HepG2 (cell line): ENCODE results near the gene USP2. TPM values are rescaled to one million over a fixed set of nuclear protein-coding genes. Genes with fewer than 3 reads are reported as not detected.

Experiments
- AKNA ChIP-seq: sonication (generic); formaldehyde crosslinking; IDR thresholded peaks from 2 replicates; pipeline ENCODE4 v1.4.0; 2020; ENCODE audit warnings: missing genetic modification reagents, borderline replicate concordance
- ERF ChIP-seq: IDR thresholded peaks from 2 replicates; pipeline ENCODE4 v1.6.1; 2018; ENCODE audit warnings: missing biosample characterization, missing genetic modification reagents
- KAT7 ChIP-seq: IDR thresholded peaks from 2 replicates; pipeline ENCODE4 v1.6.1; 2018; ENCODE audit warnings: borderline replicate concordance, missing compliant biosample characterization
- MAFK ChIP-seq, 2 experiments: IDR thresholded peaks in 1 of 2; conservative IDR thresholded peaks in 1 of 2; 2 replicates each; pipeline ENCODE4 v1.6.1; 2011; ENCODE audit warnings: improper control_type of control experiment in 2 of 2, low read length in 2 of 2
- SIN3A ChIP-seq: IDR thresholded peaks from 2 replicates; pipeline ENCODE4 v1.6.1; 2011; ENCODE audit warnings: low read depth, mild to moderate bottlenecking, control low read depth, low read length, borderline replicate concordance
- TCF12 ChIP-seq, 2 experiments: fragments of 450-650 bp in 1 of 2; sonication (generic) in 1 of 2; formaldehyde crosslinking in 1 of 2; IDR thresholded peaks; 2 replicates each; pipeline versions ENCODE4 v1.6.1 to v1.8.0; 2017 to 2022; ENCODE audit warnings: antibody characterized with exemption in 1 of 2, mild to moderate bottlenecking in 1 of 2, missing genetic modification reagents in 1 of 2, moderate library complexity in 1 of 2
- ZBTB8A ChIP-seq: sonication (generic); formaldehyde crosslinking; IDR thresholded peaks from 2 replicates; pipeline ENCODE4 v1.4.0; 2020; ENCODE audit warnings: mild to moderate bottlenecking, low read depth, missing genetic modification reagents, borderline replicate concordance
- ZFP41 ChIP-seq: sonication (generic); formaldehyde crosslinking; IDR thresholded peaks from 2 replicates; pipeline ENCODE4 v1.4.0; 2020; ENCODE audit warnings: mild to moderate bottlenecking, missing genetic modification reagents, borderline replicate concordance
- ZNF20 ChIP-seq: sonication (generic); formaldehyde crosslinking; IDR thresholded peaks from 2 replicates; pipeline ENCODE4 v1.4.0; 2020; ENCODE audit warnings: mild to moderate bottlenecking, moderate library complexity, missing genetic modification reagents
- ZNF407 ChIP-seq: sonication (generic); formaldehyde crosslinking; IDR thresholded peaks from one replicate; pipeline ENCODE4 v1.5.1; 2020; ENCODE audit warnings: mild to moderate bottlenecking, missing genetic modification reagents; ENCODE audit errors: not compliant biosample characterization
- ZNF605 ChIP-seq: sonication (generic); formaldehyde crosslinking; IDR thresholded peaks from 2 replicates; pipeline ENCODE4 v1.8.0; 2022; ENCODE audit warnings: mild to moderate bottlenecking, missing genetic modification reagents
- ZNF724P ChIP-seq: sonication (generic); formaldehyde crosslinking; IDR thresholded peaks from 2 replicates; pipeline ENCODE4 v1.8.0; 2022; ENCODE audit warnings: missing genetic modification reagents, borderline replicate concordance
- polyA plus RNA-seq, 8 experiments: library from polyadenylated mRNA; depleted of rRNA in 3 of 8; stranded (reverse) in 7 of 8; unstranded in 1 of 8; fragments of >200 nt; fragmentation: Illumina TruSeq in 4 of 8; extraction: Trizol in 4 of 8; gene quantifications; 2 replicates each; pipeline versions ENCODE4 v1.2.1 to v1.2.3, GENCODE V29; 2011 to 2016; ENCODE audit warnings: low read depth in 4 of 8, missing spikeins in 1 of 8, mixed read lengths in 1 of 8; ENCODE audit not compliant: insufficient read depth in 1 of 8
- total RNA-seq, 5 experiments: library from RNA; depleted of rRNA; stranded (reverse); fragments of >200 nt; fragmentation: Illumina TruSeq; extraction: Trizol; gene quantifications; 2 replicates each; pipeline ENCODE4 v1.2.3, GENCODE V29; 2016; ENCODE audit warnings: low read depth in 1 of 5
- TF ChIP-seq, protein P1 (sequence below): sonication (generic); formaldehyde crosslinking; IDR thresholded peaks from 2 replicates; pipeline ENCODE4 v1.5.1; 2020; ENCODE audit warnings: missing genetic modification reagents, mild to moderate bottlenecking, borderline replicate concordance

USP2 gene
- total and polyA plus RNA-seq, 2 of the 13 experiments (the other 11 are each of a cell fraction or from before 2014, with no cell fraction given): 2.5 to 6.0 TPM

DNA sequence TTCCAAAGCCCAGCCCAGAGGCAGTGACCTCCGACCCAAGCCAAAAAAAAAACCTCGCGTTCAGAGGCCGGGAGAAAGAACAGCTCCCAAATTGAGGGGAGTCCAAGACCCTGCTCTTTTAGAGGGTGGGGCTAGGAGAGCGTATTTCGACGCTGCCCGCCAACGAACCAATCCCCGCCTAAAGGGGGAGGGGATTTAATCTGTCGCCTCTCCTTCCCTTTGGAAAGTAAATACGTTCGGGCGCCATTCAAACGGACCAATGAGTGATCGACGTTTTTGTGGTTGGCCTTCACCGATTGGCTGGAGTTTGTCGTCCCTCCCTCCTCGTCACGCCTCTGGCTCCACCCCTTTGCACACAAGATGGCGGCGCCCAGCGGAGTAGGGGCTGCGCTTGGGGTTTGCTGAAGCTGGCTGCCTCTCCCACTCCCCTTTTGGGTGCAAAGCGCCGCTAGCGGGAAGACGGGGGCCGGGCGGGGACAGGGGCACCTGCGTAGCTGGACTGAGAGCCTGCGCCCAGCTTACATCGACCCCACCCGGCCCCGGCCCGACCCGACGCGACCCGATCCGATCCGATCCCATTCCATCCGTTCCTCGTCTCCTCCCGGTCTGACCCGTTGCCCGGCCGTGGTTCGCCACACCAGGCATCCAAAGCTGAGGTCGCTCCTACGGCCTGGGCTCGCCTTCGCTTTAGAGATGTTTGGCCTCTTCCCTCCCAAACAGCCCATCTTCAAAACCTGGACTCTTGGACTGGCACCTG lies 47.1 kb downstream of the USP2 start, which contains the start of gene RNF26 (continued):
- peak; percentile 71 for TF ChIP-seq ZNF605
- TF ChIP-seq ZNF20 (CRISPR knock-in tag): no peak
- no peak for TF ChIP-seq ZNF407
- TF ChIP-seq KAT7: peak; percentile 62; the same call in 1 of the 2 replicates
- TF ChIP-seq TCF12 (IDR thresholded peaks at IDR 0.05): no peak
- no peak for TF ChIP-seq TCF12 (CRISPR knock-in tag; IDR thresholded peaks at IDR 0.05)
- TF ChIP-seq ZBTB8A (CRISPR knock-in tag): no peak
- no peak for TF ChIP-seq SIN3A
- no peak for TF ChIP-seq ZFP41 (CRISPR knock-in tag)
- TF ChIP-seq AKNA: no peak
- TF ChIP-seq MAFK (conservative IDR thresholded peaks at IDR 0.05 in 1 of 2, IDR thresholded peaks at IDR 0.05 in 1 of 2; ENCODE audit: low read length in 2 of 2): no peak
- TF ChIP-seq, protein P1, sequence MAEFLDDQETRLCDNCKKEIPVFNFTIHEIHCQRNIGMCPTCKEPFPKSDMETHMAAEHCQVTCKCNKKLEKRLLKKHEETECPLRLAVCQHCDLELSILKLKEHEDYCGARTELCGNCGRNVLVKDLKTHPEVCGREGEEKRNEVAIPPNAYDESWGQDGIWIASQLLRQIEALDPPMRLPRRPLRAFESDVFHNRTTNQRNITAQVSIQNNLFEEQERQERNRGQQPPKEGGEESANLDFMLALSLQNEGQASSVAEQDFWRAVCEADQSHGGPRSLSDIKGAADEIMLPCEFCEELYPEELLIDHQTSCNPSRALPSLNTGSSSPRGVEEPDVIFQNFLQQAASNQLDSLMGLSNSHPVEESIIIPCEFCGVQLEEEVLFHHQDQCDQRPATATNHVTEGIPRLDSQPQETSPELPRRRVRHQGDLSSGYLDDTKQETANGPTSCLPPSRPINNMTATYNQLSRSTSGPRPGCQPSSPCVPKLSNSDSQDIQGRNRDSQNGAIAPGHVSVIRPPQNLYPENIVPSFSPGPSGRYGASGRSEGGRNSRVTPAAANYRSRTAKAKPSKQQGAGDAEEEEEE (CRISPR knock-in tag): no peak
- peak; percentile 37; the same call in 1 of the 2 replicates for TF ChIP-seq ZNF724P (CRISPR knock-in tag)
- no peak; the same call in 1 of the 2 replicates for TF ChIP-seq ERF (CRISPR knock-in tag)
